ENCODE results near the gene CDK16. TPM values are rescaled to one million over a fixed set of nuclear protein-coding genes. Genes with fewer than 3 reads are reported as not detected.

The CDK16 gene
- total RNA-seq, 1 donor from 2014 or later, result 49.0 TPM

DNA sequence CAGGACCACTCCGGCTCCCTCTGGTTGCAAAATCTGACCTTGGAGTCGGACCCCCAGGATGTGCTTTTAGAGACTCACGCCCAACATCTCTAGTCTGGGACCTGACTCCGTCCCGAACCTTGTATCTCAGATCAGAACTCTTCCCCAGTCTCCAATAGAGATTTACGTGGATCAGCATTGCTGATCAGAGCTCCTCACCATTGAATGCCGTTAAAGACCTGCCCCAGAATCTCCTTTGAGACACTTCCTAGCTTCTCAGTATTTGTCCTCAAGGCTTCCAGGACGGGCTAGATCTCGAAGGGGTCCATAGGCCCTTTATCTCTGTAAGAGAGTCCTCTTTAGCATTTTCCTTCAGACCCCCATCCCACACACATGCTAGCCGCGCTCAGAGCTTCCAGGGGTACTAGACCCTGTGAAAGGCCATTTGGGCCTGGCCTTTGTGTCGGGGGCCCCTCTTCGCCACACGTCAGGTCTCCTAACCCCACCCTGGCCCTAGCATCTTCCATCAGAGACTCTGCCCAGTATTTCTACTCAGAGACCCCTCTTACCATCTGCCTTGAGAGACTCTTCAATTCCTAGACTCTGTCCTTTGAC is 24.2 kb upstream of the CDK16 start:
- intact Hi-C loops (cut with micrococcal nuclease), result loop anchor here (5.0 kb wide), 2 partner anchors 443 to 558 kb away; no protein-coding TSS in a partner anchor
- ATAC-seq (ENCODE audit: low read depth) (no peak), DNase-seq (no peak)
- ChIA-PET CTCF (interaction anchor here (1.0 to 2.9 kb wide), 2 partner anchors 190 to 329 kb away, joined by 6 to 12 read pairs; no protein-coding TSS in a partner anchor), POLR2A (interaction anchor here (0.7 to 1.4 kb wide), 10 partner anchors 10 to 457 kb away, joined by 3 to 10 read pairs (median 4); partner anchors contain the start of genes NDUFB11, RBM10 and USP11)
- H3K4me1 Mint-ChIP-seq, result peaks cover 58% of the 10 kb centered on the region
- H3K9me3 Mint-ChIP-seq, result no peaks in the 10 kb centered on the region
- H3K27ac Mint-ChIP-seq, result peak overlapping the region; percentile 96
- peaks cover 27% of the 10 kb centered on the region for H3K36me3 Mint-ChIP-seq (ENCODE audit: low read depth)
- H3K4me3 Mint-ChIP-seq, result peak overlapping the region; percentile 95
- TF ChIP-seq, protein P1, sequence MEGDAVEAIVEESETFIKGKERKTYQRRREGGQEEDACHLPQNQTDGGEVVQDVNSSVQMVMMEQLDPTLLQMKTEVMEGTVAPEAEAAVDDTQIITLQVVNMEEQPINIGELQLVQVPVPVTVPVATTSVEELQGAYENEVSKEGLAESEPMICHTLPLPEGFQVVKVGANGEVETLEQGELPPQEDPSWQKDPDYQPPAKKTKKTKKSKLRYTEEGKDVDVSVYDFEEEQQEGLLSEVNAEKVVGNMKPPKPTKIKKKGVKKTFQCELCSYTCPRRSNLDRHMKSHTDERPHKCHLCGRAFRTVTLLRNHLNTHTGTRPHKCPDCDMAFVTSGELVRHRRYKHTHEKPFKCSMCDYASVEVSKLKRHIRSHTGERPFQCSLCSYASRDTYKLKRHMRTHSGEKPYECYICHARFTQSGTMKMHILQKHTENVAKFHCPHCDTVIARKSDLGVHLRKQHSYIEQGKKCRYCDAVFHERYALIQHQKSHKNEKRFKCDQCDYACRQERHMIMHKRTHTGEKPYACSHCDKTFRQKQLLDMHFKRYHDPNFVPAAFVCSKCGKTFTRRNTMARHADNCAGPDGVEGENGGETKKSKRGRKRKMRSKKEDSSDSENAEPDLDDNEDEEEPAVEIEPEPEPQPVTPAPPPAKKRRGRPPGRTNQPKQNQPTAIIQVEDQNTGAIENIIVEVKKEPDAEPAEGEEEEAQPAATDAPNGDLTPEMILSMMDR (IDR thresholded peaks at IDR 0.05), result no peak
- H3K27me3 Mint-ChIP-seq, result no peaks in the 10 kb centered on the region

DNA sequence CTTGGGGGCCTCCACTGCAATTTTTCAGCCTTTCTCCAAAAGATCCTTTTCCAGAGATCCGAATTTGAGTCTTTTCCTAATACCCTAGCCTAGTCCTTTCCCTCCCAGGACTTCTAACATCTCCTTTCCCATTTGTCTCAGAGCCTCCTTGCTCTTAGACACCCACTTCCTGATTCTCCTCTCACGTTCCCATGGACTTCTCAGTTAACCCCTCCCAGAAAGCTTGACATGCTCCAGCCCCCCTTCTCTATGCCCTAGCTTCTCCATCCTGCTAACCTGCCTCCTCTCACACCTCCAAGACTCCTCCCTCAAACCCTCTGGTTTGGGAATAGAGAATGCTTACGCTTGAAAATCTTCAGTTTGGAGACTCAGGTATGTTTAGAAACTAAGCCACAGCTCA is 22.4 kb upstream of the CDK16 start:
- ChIA-PET POLR2A (no interaction called here), CTCF (interaction anchor here (1.0 to 2.9 kb wide), 2 partner anchors 22 to 188 kb away, joined by 3 to 12 read pairs; no protein-coding TSS in a partner anchor)
- peaks cover 50% of the 10 kb centered on the region for H3K4me1 Mint-ChIP-seq
- no peak for DNase-seq
- intact Hi-C loops (cut with micrococcal nuclease), result no loop called here
- no peaks in the 10 kb centered on the region for H3K27me3 Mint-ChIP-seq
- H3K36me3 Mint-ChIP-seq (ENCODE audit: low read depth), result peaks cover 40% of the 10 kb centered on the region
- H3K9me3 Mint-ChIP-seq, result no peaks in the 10 kb centered on the region
- no peak overlapping the region for H3K27ac Mint-ChIP-seq
- TF ChIP-seq, protein P1 (IDR thresholded peaks at IDR 0.05), result no peak
- no peak for ATAC-seq (ENCODE audit: low read depth)
- peak overlapping the region; percentile 62 for H3K4me3 Mint-ChIP-seq

- DNase-seq, result no peak
- ChIA-PET POLR2A (no interaction called here), CTCF (no interaction called here)
- peaks cover 54% of the 10 kb centered on the region for H3K36me3 Mint-ChIP-seq (ENCODE audit: low read depth)
- no peaks in the 10 kb centered on the region for H3K9me3 Mint-ChIP-seq
- TF ChIP-seq, protein P1 (IDR thresholded peaks at IDR 0.05), result no peak
- H3K27ac Mint-ChIP-seq, result no peak overlapping the region
- H3K27me3 Mint-ChIP-seq, result no peaks in the 10 kb centered on the region
- H3K4me3 Mint-ChIP-seq, result no peak overlapping the region
- no peak for ATAC-seq (ENCODE audit: low read depth)
- intact Hi-C loops (cut with micrococcal nuclease), result no loop called here
- peaks cover 43% of the 10 kb centered on the region for H3K4me1 Mint-ChIP-seq
These were observed 21.0 kb upstream of the CDK16 start for GRCh38 chrX:47197526-47197925.

DNA sequence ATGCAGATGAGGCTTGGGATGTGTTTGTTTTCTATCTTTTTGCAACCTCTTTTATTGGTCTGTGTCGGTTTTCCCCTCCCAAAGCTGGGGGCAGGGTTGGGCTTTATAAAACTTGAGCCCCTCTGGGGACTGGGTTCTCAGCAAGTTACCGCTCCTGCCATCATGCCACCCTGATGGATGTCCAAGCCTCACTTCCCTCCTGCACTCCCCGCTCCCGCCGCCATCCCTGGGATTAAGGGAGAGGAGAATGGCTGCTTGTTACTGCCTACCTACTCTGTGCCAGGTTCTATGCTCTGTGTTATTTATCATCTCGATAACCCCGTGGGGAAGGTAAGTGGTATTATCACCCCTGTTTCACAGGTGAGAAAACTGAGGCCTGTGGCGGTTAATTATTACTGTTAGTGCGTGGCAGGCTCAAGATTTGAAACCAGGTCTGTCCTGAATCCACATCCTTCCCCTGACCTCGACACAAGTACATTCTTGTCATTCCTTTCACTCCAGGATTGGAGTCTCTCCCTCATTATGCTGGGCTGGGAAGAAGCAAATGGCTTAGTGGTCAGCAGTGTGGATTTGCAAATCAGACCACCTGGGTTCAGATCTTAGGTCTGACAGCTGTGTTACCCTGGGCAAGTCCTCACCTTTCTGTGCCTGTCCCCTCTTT is 20.3 kb upstream of the CDK16 start:
- no peaks in the 10 kb centered on the region for H3K27me3 Mint-ChIP-seq
- peaks cover 38% of the 10 kb centered on the region for H3K4me1 Mint-ChIP-seq
- no peak overlapping the region for H3K27ac Mint-ChIP-seq
- TF ChIP-seq, protein P1 (IDR thresholded peaks at IDR 0.05), result no peak
- POLR2A ChIA-PET, result no interaction called here
- H3K4me3 Mint-ChIP-seq, result no peak overlapping the region
- CTCF ChIA-PET, result no interaction called here
- no peak for DNase-seq
- no peaks in the 10 kb centered on the region for H3K9me3 Mint-ChIP-seq
- intact Hi-C loops (cut with micrococcal nuclease), result no loop called here
- peaks cover 59% of the 10 kb centered on the region for H3K36me3 Mint-ChIP-seq (ENCODE audit: low read depth)
- no peak for ATAC-seq (ENCODE audit: low read depth)

DNA sequence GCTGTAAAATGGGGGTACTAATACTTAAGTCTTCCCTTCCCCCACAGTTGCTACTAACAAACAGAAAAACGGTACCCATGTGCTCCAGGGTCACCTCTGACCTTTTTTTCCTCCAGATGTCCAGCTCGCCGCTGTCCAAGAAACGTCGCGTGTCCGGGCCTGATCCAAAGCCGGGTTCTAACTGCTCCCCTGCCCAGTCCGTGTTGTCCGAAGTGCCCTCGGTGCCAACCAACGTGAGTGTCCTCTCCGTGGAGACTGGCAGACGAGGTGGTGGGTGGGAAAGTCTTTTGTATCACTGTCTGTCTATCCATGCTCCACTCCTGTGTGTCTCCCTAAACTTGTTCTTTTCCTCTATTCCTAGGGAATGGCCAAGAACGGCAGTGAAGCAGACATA is 19.8 kb upstream of the CDK16 start:
- Mint-ChIP-seq H3K9me3 (no peaks in the 10 kb centered on the region), H3K4me1 (peaks cover 32% of the 10 kb centered on the region), H3K4me3 (no peak overlapping the region), H3K27me3 (no peaks in the 10 kb centered on the region), H3K36me3 (ENCODE audit: low read depth) (peaks cover 61% of the 10 kb centered on the region), H3K27ac (no peak overlapping the region)
- ATAC-seq (ENCODE audit: low read depth) (no peak), DNase-seq (no peak)
- CTCF ChIA-PET, result no interaction called here
- POLR2A ChIA-PET, result no interaction called here
- intact Hi-C loops (cut with micrococcal nuclease), result no loop called here
- TF ChIP-seq, protein P1 (IDR thresholded peaks at IDR 0.05), result no peak

Data from activated B cell treated with CpG ODN at 0.5 μM for 24 hours (primary cell).